HG02610 (cell line): ENCODE measurements around the gene TMUB1.
"Not testable (repeated sequence)": the region's sequence is repeated elsewhere in the genome, so short reads cannot be mapped to it uniquely, and the experiment has no call there.

Source experiments
- ATAC-seq: cut with Tn5 transposase; IDR thresholded peaks from one replicate; pipeline ENCODE4 v1.9.1; 2021; ENCODE audit warnings: mild to moderate bottlenecking, moderate library complexity; ENCODE audit not compliant: unreplicated experiment

Gene TMUB1

GRCh38 chr7:151057506-151057988 lies 25.7 kb downstream of the TMUB1 start, which contains the start of gene CDK5:
CDK5 (minus strand) TSS chr7:151057897; CDS start chr7:151057848, 49 bp downstream.
- peak; percentile 9 for ATAC-seq

GRCh38 chr7:151056666-151057505 lies 26.4 kb downstream of the TMUB1 start:
- ATAC-seq = no peak

- ATAC-seq = no peak
Observed at GRCh38 chr7:151056283-151056665, 27.0 kb downstream of the TMUB1 start.

DNA sequence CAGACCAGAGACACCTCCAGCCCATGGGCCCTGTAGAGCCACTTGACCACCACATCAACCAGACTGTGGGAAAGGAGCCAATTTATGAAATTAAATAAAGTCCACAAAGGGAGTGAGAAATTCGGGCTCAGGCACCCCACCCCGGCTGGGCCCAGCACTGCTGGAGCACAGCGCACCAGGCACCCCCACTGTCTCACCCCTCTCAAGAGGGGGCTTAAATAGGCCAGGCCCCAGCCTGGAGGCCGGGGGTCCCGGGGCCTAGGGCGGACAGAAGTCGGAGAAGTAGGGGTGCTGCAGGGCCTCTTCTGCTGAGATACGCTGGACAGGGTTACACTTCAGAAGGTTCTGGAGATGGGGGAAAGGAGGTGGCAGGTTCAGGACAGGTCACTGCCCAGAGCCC lies 29.5 kb downstream of the TMUB1 start:
- ATAC-seq = no peak

DNA sequence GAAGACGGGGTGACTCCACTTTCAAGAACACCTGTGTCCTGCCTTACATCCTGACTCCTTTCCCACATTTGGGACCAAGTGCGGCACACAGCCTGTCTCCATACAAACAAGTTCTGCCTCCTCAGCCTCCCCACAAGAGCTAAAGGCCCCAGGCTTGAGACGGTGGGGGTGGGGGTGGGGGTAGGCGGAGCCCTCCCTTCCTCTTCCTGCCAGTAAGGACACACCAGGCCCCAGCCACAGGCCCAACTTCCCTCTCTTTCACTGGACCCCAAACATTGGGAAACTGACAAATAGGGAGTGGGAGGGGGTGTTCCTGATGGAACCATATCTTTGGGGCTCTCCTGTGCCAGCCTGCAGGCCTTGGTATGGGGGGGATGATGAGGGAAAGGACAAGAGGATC lies 30.2 kb downstream of the TMUB1 start:
- ATAC-seq = no peak

DNA sequence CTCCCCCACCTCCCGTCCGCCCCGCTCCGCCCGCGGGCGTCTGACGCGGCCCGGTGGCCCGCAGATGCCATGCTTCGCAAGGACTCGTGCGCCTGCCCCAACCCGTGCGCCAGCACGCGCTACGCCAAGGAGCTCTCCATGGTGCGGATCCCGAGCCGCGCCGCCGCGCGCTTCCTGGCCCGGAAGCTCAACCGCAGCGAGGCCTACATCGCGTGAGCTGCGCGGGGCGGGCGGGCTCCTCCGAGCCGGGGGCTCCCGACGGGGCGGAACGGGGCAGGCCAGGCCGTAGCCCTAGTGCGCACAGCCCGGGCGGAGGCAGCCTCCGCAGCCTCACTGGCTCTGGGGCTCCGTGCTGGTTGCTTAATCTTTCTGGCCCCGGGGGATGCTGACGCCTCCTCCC lies 32.2 kb downstream of the TMUB1 start:
- ATAC-seq = no peak

- ATAC-seq = no peak
Observed at GRCh38 chr7:151048911-151049463, 34.3 kb downstream of the TMUB1 start.

GRCh38 chr7:151047976-151048815 lies 35.1 kb downstream of the TMUB1 start, which contains the start of gene ASIC3:
ASIC3 (plus strand) TSS chr7:151048531; CDS start chr7:151048886, 355 bp downstream.
- no peak for ATAC-seq

GRCh38 chr7:151046603-151047573 lies 36.4 kb downstream of the TMUB1 start:
- no peak for ATAC-seq

DNA sequence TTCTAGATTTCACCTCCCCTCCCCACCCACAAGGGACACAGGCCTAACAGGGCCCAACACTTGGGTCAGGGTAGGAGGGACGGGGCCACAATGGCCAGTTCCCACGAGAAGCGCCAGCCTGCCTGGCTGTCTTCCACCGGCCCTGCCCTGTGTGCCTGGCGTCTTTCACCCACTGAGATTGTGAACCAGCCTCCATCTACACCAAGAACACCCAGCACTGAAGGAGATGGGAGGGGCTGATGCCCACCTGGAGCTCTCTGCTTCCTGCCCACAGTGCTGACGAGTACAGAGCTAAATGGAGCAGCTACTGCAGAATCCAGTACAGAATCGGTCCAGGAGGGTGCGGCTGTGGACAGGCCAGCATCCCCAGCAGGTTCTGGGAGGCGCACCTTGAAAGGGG lies 37.3 kb downstream of the TMUB1 start:
- ATAC-seq = no peak

DNA sequence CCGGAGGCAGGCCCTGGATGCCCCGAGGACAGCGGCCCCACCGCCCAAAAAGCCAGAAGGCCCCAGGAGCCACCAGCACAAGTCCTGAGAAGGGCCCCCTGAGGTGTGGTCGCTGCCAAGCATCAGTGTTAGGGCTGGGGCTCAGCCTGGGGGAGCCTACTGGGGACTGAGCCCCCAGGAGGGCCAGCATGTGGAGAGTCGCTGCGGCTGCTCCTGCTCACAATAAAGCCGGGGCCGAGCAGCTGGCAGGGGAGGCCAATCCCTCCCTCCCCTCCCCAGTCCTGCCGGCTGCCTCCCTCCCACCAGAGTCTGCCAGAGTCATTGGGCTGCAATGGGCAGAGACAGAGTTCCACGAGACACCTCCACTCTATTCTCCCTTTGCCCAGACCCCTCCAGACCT lies 38.0 kb downstream of the TMUB1 start:
- ATAC-seq = no peak

GRCh38 chr7:151043959-151044358 lies 39.3 kb downstream of the TMUB1 start:
- no peak for ATAC-seq

DNA sequence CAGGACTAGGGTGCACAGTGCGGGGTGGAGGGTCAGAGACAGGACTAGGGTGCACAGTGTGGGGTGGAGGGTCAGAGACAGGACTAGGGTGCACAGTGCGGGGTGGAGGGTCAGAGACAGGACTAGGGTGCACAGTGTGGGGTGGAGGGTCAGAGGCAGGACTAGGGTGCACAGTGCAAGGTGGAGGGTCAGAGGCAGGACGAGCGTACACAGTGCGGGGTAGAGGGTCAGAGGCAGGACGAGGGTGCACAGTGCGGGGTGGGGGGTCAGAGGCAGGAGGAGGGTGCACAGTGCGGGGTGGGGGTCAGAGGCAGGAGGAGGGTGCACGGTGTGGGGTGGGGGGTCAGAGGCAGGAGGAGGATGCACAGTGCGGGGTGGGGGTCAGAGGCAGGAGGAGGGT lies 39.8 kb downstream of the TMUB1 start:
- not testable (repeated sequence) for ATAC-seq

GRCh38 chr7:151040616-151041375 lies 42.5 kb downstream of the TMUB1 start:
- no peak for ATAC-seq

DNA sequence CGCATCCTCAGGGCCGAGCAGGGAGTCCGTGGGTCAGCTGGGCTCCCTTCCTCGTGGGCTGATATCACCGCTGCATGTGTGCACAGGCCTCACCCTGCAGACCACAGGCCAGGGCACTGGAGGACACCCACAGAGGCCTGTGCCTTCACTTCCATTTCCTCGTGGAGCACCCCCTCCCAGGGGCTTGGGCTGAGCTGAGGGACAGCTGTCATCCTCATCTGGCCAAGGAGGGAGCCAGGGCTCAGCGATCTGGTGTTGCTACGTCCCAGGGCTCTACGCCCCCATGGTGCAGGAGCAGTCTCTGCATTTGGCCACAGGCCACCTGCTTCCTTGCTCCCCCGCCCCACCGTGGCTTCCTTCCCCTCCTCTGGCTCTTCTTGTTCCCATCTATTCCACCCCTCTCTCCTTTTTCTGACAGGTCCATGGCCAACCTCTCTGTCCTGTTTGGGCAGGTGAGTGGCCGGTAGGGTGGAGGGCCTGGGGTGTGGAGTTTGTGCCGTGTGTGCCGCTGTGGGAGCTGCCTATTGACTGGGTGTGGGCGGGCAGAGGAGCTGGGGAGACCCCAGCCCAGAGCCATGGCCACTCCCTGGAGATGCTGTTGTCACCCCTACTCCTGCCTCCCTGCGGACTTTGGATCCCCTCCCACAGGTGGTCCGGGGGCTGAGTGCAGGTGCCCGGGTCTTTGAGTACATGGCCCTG lies 43.3 kb downstream of the TMUB1 start:
- no peak for ATAC-seq

GRCh38 chr7:151038951-151039849 lies 44.1 kb downstream of the TMUB1 start:
- ATAC-seq = no peak

DNA sequence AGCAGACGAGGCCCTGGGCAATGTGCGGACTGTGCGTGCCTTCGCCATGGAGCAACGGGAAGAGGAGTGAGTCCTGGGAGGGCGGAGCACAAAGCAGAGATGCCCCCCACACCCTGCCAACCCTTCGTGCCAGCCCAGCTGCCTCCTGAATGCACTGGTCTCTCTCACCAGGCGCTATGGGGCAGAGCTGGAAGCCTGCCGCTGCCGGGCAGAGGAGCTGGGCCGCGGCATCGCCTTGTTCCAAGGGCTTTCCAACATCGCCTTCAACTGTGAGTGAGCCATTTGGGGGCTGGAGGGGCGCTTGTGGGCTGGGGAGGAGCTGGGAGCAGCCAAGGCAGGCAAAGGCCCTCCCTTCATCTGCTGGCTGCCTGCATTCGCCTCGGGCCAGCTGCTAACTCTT lies 47.4 kb downstream of the TMUB1 start:
- ATAC-seq = no peak
